AG10803 (cell line): ENCODE results near the gene NMT2.

Experiments used
- DNase-seq: peaks from one replicate; pipeline ENCODE4 v3.0.0; 2010; ENCODE audit warnings: low read depth
- H3K4me3 ChIP-seq: 2 replicates; pipeline ENCODE4 v1.5.1; 2011; ENCODE audit warnings: mild to moderate bottlenecking, low read length, control low read depth
- CTCF ChIP-seq: conservative IDR thresholded peaks from 2 replicates; pipeline ENCODE4 v1.5.1; 2011; ENCODE audit warnings: mild to moderate bottlenecking, low read length, control low read depth, inconsistent platforms

Gene NMT2

GRCh38 chr10:15168291-15168785 lies at the start of gene NMT2:
Gene NMT2, minus strand, starts transcription at chr10:15168693. Its CDS starts 81 bp downstream, at chr10:15168612.
- peak; percentile 30 for TF ChIP-seq CTCF
- peak within 1 kb of the TSS; percentile 77 for H3K4me3 ChIP-seq
- no peak for DNase-seq

- DNase-seq, result no peak
- TF ChIP-seq CTCF, result no peak
Measured at GRCh38 chr10:15216700-15217099, 48.2 kb upstream of the NMT2 start.

GRCh38 chr10:15214237-15214636 lies 45.7 kb upstream of the NMT2 start:
- no peak for TF ChIP-seq CTCF
- DNase-seq, result no peak
- no peak overlapping the region for H3K4me3 ChIP-seq

More at GRCh38 chr10:15216700-15217099, 48.2 kb upstream of the NMT2 start:
- H3K4me3 ChIP-seq, result no peak overlapping the region

- H3K4me3 ChIP-seq, result no peak overlapping the region
- no peak for TF ChIP-seq CTCF
- DNase-seq, result no peak
Measured at GRCh38 chr10:15213461-15213861, 45.0 kb upstream of the NMT2 start.

- TF ChIP-seq CTCF, result no peak
- peak; percentile 78 for DNase-seq
- no peak overlapping the region for H3K4me3 ChIP-seq
Measured at GRCh38 chr10:15211464-15211979, 43.0 kb upstream of the NMT2 start.

GRCh38 chr10:15210521-15210920 lies 42.0 kb upstream of the NMT2 start:
- no peak for DNase-seq
- no peak for TF ChIP-seq CTCF
- H3K4me3 ChIP-seq, result no peak overlapping the region

GRCh38 chr10:15209827-15210509 lies 41.5 kb upstream of the NMT2 start:
- peak; percentile 70 for DNase-seq
- TF ChIP-seq CTCF, result peak; percentile 91
- H3K4me3 ChIP-seq, result no peak overlapping the region
